Chondrocyte (in vitro differentiated cells): ENCODE results near the gene PTGIS. TPM values are rescaled to one million over a fixed set of nuclear protein-coding genes. Genes with fewer than 3 reads are reported as not detected.

Source experiments
- DNase-seq: peaks from one replicate; pipeline ENCODE4 v3.0.0; 2021; ENCODE audit warnings: mixed read lengths, low spot score
- H3K27ac Mint-ChIP-seq: one replicate; pipeline ENCODE4 v1.8.0; 2021; ENCODE audit warnings: mild to moderate bottlenecking, moderate library complexity, mixed read lengths; ENCODE audit not compliant: unreplicated experiment
- H3K27me3 Mint-ChIP-seq: 2 replicates; pipeline ENCODE4 v1.8.0; 2021; ENCODE audit warnings: low read depth, mixed read lengths
- H3K36me3 Mint-ChIP-seq: 2 replicates; pipeline ENCODE4 v1.8.0; 2021; ENCODE audit warnings: low read depth, mixed read lengths
- H3K4me1 Mint-ChIP-seq: 2 replicates; pipeline ENCODE4 v1.8.0; 2021; ENCODE audit warnings: low read depth, mild to moderate bottlenecking, mixed read lengths
- H3K4me3 Mint-ChIP-seq: one replicate; pipeline ENCODE4 v1.8.0; 2021; ENCODE audit warnings: mild to moderate bottlenecking, moderate library complexity, mixed read lengths; ENCODE audit not compliant: unreplicated experiment
- H3K9me3 Mint-ChIP-seq: 2 replicates; pipeline ENCODE4 v1.8.0; 2021; ENCODE audit warnings: low read depth, mixed read lengths
- total RNA-seq: library from RNA; stranded (reverse); gene quantifications from 3 replicates; pipeline ENCODE4 v1.2.1, GENCODE V29; 2021
- TF ChIP-seq, protein P1 (sequence below): fragments of 200-600 bp; sonication (generic); IDR thresholded peaks from 2 replicates; pipeline ENCODE4 v1.5.0; 2021; ENCODE audit warnings: antibody characterized with exemption, mild to moderate bottlenecking, moderate library complexity

Gene PTGIS
- total RNA-seq, 1 donor from 2014 or later = 91.5 TPM

DNA sequence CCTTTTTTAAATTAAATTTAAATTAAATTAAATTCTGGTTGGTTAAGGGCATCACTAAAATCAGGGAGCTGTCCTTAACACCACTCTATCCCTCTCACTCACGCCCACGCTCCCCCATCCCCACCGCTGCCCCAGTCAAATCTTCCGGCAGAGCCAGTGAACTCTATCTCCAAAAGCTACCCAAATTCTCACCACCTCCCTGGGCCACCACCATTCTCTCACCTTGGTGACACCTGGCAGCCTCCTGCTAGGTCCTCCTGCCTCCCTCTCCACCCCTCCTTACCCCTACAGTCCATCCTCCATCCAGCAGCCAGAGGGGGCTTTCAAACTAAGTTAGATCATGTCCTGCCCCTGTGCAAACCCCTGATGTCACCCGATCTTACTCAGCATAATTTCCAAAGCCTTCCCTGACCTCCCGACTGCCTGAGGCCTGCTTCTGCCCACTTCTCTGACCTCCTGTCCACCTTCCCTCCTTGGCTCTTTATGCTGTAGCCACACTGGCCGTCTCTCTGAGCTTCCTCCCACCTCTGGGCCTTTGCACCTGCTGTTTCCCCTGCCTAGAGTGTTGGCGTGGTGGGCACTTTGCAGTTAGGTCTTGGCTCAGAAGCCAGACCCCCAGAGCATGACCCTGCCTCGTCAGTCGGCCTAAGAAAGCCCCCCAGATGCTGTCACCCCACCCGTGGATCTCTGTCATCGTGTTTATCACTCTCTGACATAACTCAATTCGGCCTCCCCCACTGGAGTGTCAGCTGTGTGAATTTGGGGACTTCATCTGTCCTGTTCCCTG lies 24.7 kb downstream of the PTGIS start:
- Mint-ChIP-seq H3K9me3 (peaks cover 7% of the 10 kb centered on the region), H3K4me1 (peaks cover 3% of the 10 kb centered on the region), H3K4me3 (no peak overlapping the region), H3K27ac (peak overlapping the region; percentile 28), H3K36me3 (peaks cover 60% of the 10 kb centered on the region), H3K27me3 (no peaks in the 10 kb centered on the region)
- TF ChIP-seq, protein P1, sequence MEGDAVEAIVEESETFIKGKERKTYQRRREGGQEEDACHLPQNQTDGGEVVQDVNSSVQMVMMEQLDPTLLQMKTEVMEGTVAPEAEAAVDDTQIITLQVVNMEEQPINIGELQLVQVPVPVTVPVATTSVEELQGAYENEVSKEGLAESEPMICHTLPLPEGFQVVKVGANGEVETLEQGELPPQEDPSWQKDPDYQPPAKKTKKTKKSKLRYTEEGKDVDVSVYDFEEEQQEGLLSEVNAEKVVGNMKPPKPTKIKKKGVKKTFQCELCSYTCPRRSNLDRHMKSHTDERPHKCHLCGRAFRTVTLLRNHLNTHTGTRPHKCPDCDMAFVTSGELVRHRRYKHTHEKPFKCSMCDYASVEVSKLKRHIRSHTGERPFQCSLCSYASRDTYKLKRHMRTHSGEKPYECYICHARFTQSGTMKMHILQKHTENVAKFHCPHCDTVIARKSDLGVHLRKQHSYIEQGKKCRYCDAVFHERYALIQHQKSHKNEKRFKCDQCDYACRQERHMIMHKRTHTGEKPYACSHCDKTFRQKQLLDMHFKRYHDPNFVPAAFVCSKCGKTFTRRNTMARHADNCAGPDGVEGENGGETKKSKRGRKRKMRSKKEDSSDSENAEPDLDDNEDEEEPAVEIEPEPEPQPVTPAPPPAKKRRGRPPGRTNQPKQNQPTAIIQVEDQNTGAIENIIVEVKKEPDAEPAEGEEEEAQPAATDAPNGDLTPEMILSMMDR = peak; percentile 12
- DNase-seq = no peak

DNA sequence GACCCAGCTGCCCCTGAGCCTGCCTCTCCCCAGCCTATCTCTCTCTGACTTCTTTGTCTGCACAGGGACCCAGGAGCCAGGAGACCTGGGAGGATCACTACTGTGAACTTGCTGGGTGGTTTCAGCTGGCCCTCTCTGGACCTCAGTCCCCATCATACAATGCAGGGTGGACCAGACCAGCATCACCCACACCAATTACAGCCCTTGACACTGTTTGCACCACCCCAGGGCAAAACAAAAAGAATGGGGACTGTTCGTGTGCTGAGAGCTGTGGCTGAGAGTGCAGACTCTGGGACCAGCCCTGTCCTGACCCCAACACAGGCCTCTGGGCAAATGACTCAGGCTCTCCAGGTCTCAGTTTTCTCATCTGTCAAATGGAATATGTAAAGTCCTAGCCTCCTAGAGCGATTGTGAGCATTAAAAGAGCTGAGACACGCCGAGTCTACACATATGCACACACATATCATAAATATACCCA lies 25.4 kb downstream of the PTGIS start:
- Mint-ChIP-seq H3K27ac (peak overlapping the region; percentile 57), H3K4me1 (peaks cover 3% of the 10 kb centered on the region), H3K27me3 (no peaks in the 10 kb centered on the region), H3K4me3 (no peak overlapping the region), H3K36me3 (peaks cover 64% of the 10 kb centered on the region), H3K9me3 (peaks cover 7% of the 10 kb centered on the region)
- DNase-seq = no peak
- TF ChIP-seq, protein P1 = no peak

DNA sequence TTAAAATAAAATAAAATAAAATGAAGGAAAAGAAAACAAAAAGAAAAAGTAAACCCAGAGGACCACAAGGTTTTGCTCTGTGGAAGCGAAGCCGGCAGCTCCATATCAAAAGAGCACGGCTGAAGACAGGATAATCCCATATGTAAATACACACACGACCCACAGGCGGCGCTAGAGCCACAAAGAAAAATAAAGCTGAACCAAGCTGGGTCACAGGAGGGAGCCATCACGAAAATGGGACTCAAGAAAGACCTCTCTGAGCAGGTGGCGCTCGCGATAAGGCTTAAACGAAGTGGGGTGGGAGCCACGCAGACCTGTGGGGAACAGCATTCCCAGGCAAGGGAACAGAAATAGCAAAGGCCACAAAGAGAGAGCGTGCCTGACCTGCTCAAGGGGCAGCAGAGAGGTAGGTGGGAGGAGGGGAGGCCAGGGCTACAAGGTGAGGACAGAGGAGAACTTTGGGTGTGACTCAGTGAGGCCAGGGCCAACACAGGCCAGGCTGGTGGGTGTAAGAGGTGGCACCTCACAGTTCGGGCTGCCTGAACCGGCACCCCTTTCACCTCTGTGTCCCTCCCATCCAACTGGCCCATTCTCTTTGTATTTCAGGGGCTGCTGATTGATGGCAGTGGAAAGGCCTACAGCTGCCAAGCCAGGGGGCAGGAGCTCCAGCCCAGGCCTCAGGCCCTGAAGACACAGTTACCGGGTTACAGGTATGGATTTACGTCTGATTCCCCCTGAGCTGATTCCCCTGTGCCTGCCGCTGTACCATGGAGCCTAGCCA lies 26.0 kb downstream of the PTGIS start:
- TF ChIP-seq, protein P1 = peak; percentile 97
- peak overlapping the region; percentile 58 for H3K27ac Mint-ChIP-seq
- H3K36me3 Mint-ChIP-seq = peaks cover 64% of the 10 kb centered on the region

DNA sequence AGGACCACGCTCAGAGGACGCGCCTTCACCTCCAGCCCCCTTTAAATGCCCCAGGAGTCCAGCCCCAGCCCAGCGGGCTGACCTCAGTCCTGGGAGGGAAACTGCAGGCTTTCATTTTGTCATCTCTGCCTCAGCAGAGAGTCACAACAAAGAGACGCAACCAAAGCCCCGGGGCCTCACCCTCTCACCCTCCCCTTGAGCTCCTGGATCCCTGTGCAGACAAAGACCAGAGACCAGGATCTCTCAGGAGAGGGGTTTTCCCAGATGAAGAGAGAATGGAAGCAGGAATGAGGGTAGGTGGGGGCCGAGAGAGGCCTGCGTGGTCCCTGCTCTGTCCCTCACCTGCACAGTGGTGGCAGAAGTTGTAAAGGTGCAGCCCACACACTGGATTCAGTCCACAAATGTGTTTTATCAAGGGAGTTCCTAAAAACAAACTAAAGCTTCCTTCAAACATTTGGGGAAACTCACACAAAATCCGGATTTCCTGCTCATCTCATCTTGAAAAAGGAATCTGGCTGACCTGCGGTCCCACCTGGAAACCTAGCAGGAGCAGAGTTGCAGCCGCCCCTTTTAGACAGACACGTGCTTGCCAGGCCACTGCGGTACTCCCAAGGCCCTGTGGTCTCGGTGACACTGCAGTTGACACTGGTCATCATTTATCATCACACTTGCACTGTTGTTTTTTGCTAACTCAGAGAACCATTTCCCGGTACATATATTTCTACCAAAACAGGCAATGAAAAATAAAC lies 27.1 kb downstream of the PTGIS start:
- peaks cover 56% of the 10 kb centered on the region for H3K36me3 Mint-ChIP-seq
- no peaks in the 10 kb centered on the region for H3K27me3 Mint-ChIP-seq
- H3K4me3 Mint-ChIP-seq = no peak overlapping the region
- peaks cover 3% of the 10 kb centered on the region for H3K4me1 Mint-ChIP-seq
- TF ChIP-seq, protein P1 = no peak
- peaks cover 7% of the 10 kb centered on the region for H3K9me3 Mint-ChIP-seq
- no peak for DNase-seq
- H3K27ac Mint-ChIP-seq = no peak overlapping the region

More for the DNA sequence above, 26.0 kb downstream of the PTGIS start:
- Mint-ChIP-seq H3K4me1 (peaks cover 3% of the 10 kb centered on the region), H3K9me3 (peaks cover 7% of the 10 kb centered on the region), H3K4me3 (no peak overlapping the region), H3K27me3 (no peaks in the 10 kb centered on the region)
- DNase-seq = no peak

DNA sequence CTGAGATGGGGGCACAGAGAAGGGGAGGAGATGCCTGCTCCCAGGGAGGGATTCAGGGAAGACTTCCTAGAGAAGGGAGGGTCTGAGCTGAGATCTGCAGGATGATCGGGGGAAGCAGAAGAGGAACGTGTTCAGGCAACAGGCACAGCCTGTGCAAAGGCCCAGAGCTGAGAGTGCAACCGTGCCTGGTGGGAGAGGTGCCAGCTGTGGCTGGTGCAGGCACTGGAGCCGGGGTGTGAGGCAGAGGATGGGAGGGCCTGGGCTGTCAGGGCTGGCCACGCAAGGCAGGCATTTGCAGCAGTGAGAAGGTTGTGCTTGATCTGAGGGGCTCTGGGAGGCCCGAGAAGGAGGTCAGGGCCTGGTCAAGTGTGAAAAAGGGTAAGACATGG lies 27.7 kb downstream of the PTGIS start:
- H3K4me1 Mint-ChIP-seq = peaks cover 3% of the 10 kb centered on the region
- no peak for DNase-seq
- H3K4me3 Mint-ChIP-seq = no peak overlapping the region
- no peak overlapping the region for H3K27ac Mint-ChIP-seq
- TF ChIP-seq, protein P1 = no peak
- H3K27me3 Mint-ChIP-seq = no peaks in the 10 kb centered on the region
- peaks cover 51% of the 10 kb centered on the region for H3K36me3 Mint-ChIP-seq
- H3K9me3 Mint-ChIP-seq = peaks cover 3% of the 10 kb centered on the region
